ENCODE measurements around the gene APOBEC3C. TPM values are rescaled to one million over a fixed set of nuclear protein-coding genes. Genes with fewer than 3 reads are reported as not detected.

The APOBEC3C gene
- total and polyA plus RNA-seq, 7 experiments from 2014 or later = 16.4 to 102 (median 41.2) TPM

Other genes with a start within 250 kb of the APOBEC3C start
- 10 to 100 TPM in 2 of 5 experiments, 1 to 10 TPM in 3; 5.0 to 11.1 (median 8.9) TPM for gene DNAL4, start 220.1 kb upstream of the APOBEC3C start, total RNA-seq
- gene DNAL4, start 220.1 kb upstream of the APOBEC3C start, polyA plus RNA-seq = 10 to 100 TPM in 1 of 2 donors, 1 to 10 TPM in 1; 9.8 to 15.0 TPM
- 10 to 100 TPM in 2 of 5 experiments, 1 to 10 TPM in 2, under 1 TPM in 1; 0.85 to 12.9 (median 7.8) TPM for gene NPTXR, start 170.2 kb upstream of the APOBEC3C start, total RNA-seq
- gene NPTXR, start 170.2 kb upstream of the APOBEC3C start, polyA plus RNA-seq = 1 to 10 TPM; 1.1 to 1.4 TPM
- 10 to 100 TPM; 41.7 to 77.0 (median 73.4) TPM for gene CBX6, start 142.0 kb upstream of the APOBEC3C start, total RNA-seq
- gene CBX6, start 142.0 kb upstream of the APOBEC3C start, polyA plus RNA-seq = 1 to 10 TPM; 6.3 to 7.2 TPM
- 10 to 100 TPM in 2 of 5 experiments, not detected in 3; 15.7 to 79.1 TPM for gene APOBEC3A, start 56.6 kb upstream of the APOBEC3C start, total RNA-seq
- under 1 TPM in 1 of 2 donors, not detected in 1; 0.13 TPM for gene APOBEC3A, start 56.6 kb upstream of the APOBEC3C start, polyA plus RNA-seq
- gene APOBEC3B, start 31.9 kb upstream of the APOBEC3C start, total RNA-seq = 10 to 100 TPM in 2 of 5 experiments, 1 to 10 TPM in 1, under 1 TPM in 1, not detected in 1; 0.30 to 16.0 (median 7.1) TPM
- not detected for gene APOBEC3B, start 31.9 kb upstream of the APOBEC3C start, polyA plus RNA-seq
- 10 to 100 TPM; 10.9 to 40.8 (median 19.1) TPM for gene APOBEC3D, start 6.9 kb downstream of the APOBEC3C start, total RNA-seq
- gene APOBEC3D, start 6.9 kb downstream of the APOBEC3C start, polyA plus RNA-seq = 1 to 10 TPM; 7.0 to 9.4 TPM
- 10 to 100 TPM; 12.5 to 40.4 (median 12.7) TPM for gene APOBEC3F, start 26.6 kb downstream of the APOBEC3C start, total RNA-seq
- 1 to 10 TPM; 4.9 to 9.1 TPM for gene APOBEC3F, start 26.6 kb downstream of the APOBEC3C start, polyA plus RNA-seq
- 10 to 100 TPM; 18.5 to 93.2 (median 21.0) TPM for gene APOBEC3G, start 63.0 kb downstream of the APOBEC3C start, total RNA-seq
- 10 to 100 TPM; 22.9 to 32.7 TPM for gene APOBEC3G, start 63.0 kb downstream of the APOBEC3C start, polyA plus RNA-seq
- gene APOBEC3H, start 83.0 kb downstream of the APOBEC3C start, total RNA-seq = 10 to 100 TPM in 1 of 5 experiments, 1 to 10 TPM in 1, under 1 TPM in 2, not detected in 1; 0.29 to 31.3 (median 1.5) TPM
- not detected for gene APOBEC3H, start 83.0 kb downstream of the APOBEC3C start, polyA plus RNA-seq
- gene CBX7, start 138.4 kb downstream of the APOBEC3C start, total RNA-seq = 100 to 1,000 TPM in 2 of 5 experiments, 10 to 100 TPM in 3; 14.2 to 164 (median 76.9) TPM
- gene CBX7, start 138.4 kb downstream of the APOBEC3C start, polyA plus RNA-seq = 10 to 100 TPM; 24.1 to 32.7 TPM
- 1 to 10 TPM in 4 of 5 experiments, under 1 TPM in 1; 0.56 to 9.5 (median 2.3) TPM for gene PDGFB, start 230.7 kb downstream of the APOBEC3C start, total RNA-seq
- 1 to 10 TPM; 1.4 to 5.8 TPM for gene PDGFB, start 230.7 kb downstream of the APOBEC3C start, polyA plus RNA-seq

Measured in naive thymus-derived CD4-positive, alpha-beta T cell (primary cell).